ENCODE measurements around the gene OR52E1.

DNA sequence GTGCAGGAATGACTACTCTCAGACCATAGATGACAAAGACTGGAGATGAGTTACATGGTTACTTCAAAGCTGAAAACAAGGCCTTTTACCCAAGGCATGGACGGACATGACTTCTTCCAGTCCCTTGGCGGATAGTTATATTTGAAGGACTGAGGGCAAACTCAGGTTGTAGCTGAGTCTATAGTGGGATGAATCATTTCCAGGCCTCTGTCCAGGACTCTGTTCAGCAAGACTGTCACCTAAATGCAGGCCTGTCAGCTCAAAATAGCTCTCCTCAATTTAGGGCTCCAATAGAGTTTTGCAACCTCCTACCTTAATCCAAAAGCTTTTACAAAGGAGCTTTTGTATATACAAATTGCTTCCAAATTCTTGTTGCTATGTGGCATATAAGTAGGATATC is 47.4 kb upstream of the OR52E1 start:
- TF ChIP-seq, protein P1, sequence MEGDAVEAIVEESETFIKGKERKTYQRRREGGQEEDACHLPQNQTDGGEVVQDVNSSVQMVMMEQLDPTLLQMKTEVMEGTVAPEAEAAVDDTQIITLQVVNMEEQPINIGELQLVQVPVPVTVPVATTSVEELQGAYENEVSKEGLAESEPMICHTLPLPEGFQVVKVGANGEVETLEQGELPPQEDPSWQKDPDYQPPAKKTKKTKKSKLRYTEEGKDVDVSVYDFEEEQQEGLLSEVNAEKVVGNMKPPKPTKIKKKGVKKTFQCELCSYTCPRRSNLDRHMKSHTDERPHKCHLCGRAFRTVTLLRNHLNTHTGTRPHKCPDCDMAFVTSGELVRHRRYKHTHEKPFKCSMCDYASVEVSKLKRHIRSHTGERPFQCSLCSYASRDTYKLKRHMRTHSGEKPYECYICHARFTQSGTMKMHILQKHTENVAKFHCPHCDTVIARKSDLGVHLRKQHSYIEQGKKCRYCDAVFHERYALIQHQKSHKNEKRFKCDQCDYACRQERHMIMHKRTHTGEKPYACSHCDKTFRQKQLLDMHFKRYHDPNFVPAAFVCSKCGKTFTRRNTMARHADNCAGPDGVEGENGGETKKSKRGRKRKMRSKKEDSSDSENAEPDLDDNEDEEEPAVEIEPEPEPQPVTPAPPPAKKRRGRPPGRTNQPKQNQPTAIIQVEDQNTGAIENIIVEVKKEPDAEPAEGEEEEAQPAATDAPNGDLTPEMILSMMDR (IDR thresholded peaks at IDR 0.05; ENCODE audit: low read length), result no peak
- TF ChIP-seq EZH2 (optimal IDR thresholded peaks at IDR 0.05; ENCODE audit: low read depth, low read length), result no peak
- no peak for TF ChIP-seq EZH2phosphoT487 (IDR thresholded peaks at IDR 0.05; ENCODE audit: low read length)
